Astrocyte (in vitro differentiated cells and primary cell): ENCODE measurements around the gene DHH. TPM values are rescaled to one million over a fixed set of nuclear protein-coding genes. Genes with fewer than 3 reads are reported as not detected.

Experiments used
- DNase-seq: peaks from one replicate; pipeline ENCODE4 v3.0.0-alpha.2; 2010; ENCODE audit warnings: low read depth
- FAIRE-seq: peaks from 2 replicates; lab custom pipeline; 2011; peaks lifted over from hg19 to GRCh38; lab: Jason Lieb, UNC
- H2AFZ ChIP-seq: 2 replicates; pipeline ENCODE4 v1.6.0; 2012; ENCODE audit warnings: low read depth, low read length, inconsistent platforms
- H3K27ac ChIP-seq: 2 replicates; pipeline ENCODE4 v1.5.1; 2011; ENCODE audit warnings: low read depth, low read length, inconsistent platforms
- H3K27me3 ChIP-seq: 2 replicates; pipeline ENCODE4 v1.6.0; 2011; ENCODE audit warnings: low read length, inconsistent platforms; ENCODE audit not compliant: insufficient read depth
- H3K36me3 ChIP-seq: 2 replicates; pipeline ENCODE4 v1.5.1; 2011; ENCODE audit warnings: low read length, inconsistent platforms; ENCODE audit not compliant: insufficient read depth
- H3K4me1 ChIP-seq: 2 replicates; pipeline ENCODE4 v1.5.1; 2011; ENCODE audit warnings: low read length, inconsistent platforms; ENCODE audit not compliant: insufficient read depth
- H3K4me2 ChIP-seq: 2 replicates; pipeline ENCODE4 v1.6.0; 2012; ENCODE audit warnings: low read length, inconsistent platforms
- H3K4me3 ChIP-seq: 2 replicates; pipeline ENCODE4 v1.5.1; 2011; ENCODE audit warnings: low read depth, mild to moderate bottlenecking, low read length, inconsistent platforms; ENCODE audit not compliant: insufficient read depth
- H3K79me2 ChIP-seq: 2 replicates; pipeline ENCODE4 v1.6.0; 2012; ENCODE audit warnings: mild to moderate bottlenecking, low read length, inconsistent platforms; ENCODE audit not compliant: insufficient read depth
- H3K9ac ChIP-seq: 2 replicates; pipeline ENCODE4 v1.6.0; 2012; ENCODE audit warnings: mild to moderate bottlenecking, low read length, inconsistent platforms
- H3K9me3 ChIP-seq: 2 replicates; pipeline ENCODE4 v1.5.1; 2012; ENCODE audit warnings: low read depth, mild to moderate bottlenecking, low read length, inconsistent platforms; ENCODE audit not compliant: insufficient read depth
- H4K20me1 ChIP-seq: 2 replicates; pipeline ENCODE4 v1.6.0; 2012; ENCODE audit warnings: low read length, inconsistent platforms; ENCODE audit not compliant: insufficient read depth
- H3K27ac Mint-ChIP-seq: one replicate; pipeline ENCODE4 v1.8.0; 2021; ENCODE audit warnings: mild to moderate bottlenecking, mixed read lengths; ENCODE audit not compliant: unreplicated experiment
- H3K27me3 Mint-ChIP-seq: one replicate; pipeline ENCODE4 v1.8.0; 2021; ENCODE audit warnings: low read depth, mixed read lengths; ENCODE audit not compliant: unreplicated experiment
- H3K36me3 Mint-ChIP-seq: one replicate; pipeline ENCODE4 v1.8.0; 2021; ENCODE audit warnings: low read depth, mixed read lengths; ENCODE audit not compliant: unreplicated experiment
- H3K4me1 Mint-ChIP-seq: one replicate; pipeline ENCODE4 v1.8.0; 2021; ENCODE audit warnings: low read depth, mixed read lengths; ENCODE audit not compliant: unreplicated experiment
- H3K4me3 Mint-ChIP-seq: one replicate; pipeline ENCODE4 v1.8.0; 2021; ENCODE audit warnings: mild to moderate bottlenecking, moderate library complexity, mixed read lengths; ENCODE audit not compliant: unreplicated experiment
- H3K9me3 Mint-ChIP-seq: one replicate; pipeline ENCODE4 v1.8.0; 2021; ENCODE audit warnings: mild to moderate bottlenecking, mixed read lengths; ENCODE audit not compliant: unreplicated experiment
- EZH2 ChIP-seq: IDR thresholded peaks from 2 replicates; pipeline ENCODE4 v1.6.1; 2012; ENCODE audit warnings: mild to moderate bottlenecking, low read length, inconsistent platforms; ENCODE audit not compliant: insufficient read depth
- total RNA-seq: library from RNA; stranded (reverse); gene quantifications from 2 replicates; pipeline ENCODE4 v1.2.1, GENCODE V29; 2021
- TF ChIP-seq, protein P1 (sequence below): IDR thresholded peaks from 2 replicates; pipeline ENCODE4 v1.5.1; 2011; ENCODE audit warnings: low read depth, mild to moderate bottlenecking, inconsistent platforms, low read length, moderate library complexity; ENCODE audit not compliant: insufficient read depth

DHH gene
- total RNA-seq, 1 donor from 2014 or later = 0.16 TPM

GRCh38 chr12:49061157-49061650 lies 33.4 kb downstream of the DHH start:
- no peaks in the 10 kb centered on the region for H3K27me3 Mint-ChIP-seq
- no peaks in the 10 kb centered on the region for H3K9me3 ChIP-seq
- DNase-seq = no peak
- no peaks in the 10 kb centered on the region for H3K9me3 Mint-ChIP-seq
- peak overlapping the region; percentile 97 for H3K9ac ChIP-seq
- H3K27me3 ChIP-seq = no peaks in the 10 kb centered on the region
- H3K79me2 ChIP-seq = peaks cover 52% of the 10 kb centered on the region
- peak overlapping the region; percentile 98 for H3K27ac ChIP-seq
- peaks cover 20% of the 10 kb centered on the region for H3K4me1 Mint-ChIP-seq
- peak overlapping the region; percentile 97 for H3K27ac Mint-ChIP-seq
- peaks cover 32% of the 10 kb centered on the region for H3K4me1 ChIP-seq
- H3K36me3 Mint-ChIP-seq = peaks cover 5% of the 10 kb centered on the region
- H3K4me3 ChIP-seq = peak overlapping the region; percentile 92
- no peaks in the 10 kb centered on the region for H3K36me3 ChIP-seq
- no peak for FAIRE-seq
- no peak for TF ChIP-seq EZH2
- H3K4me3 Mint-ChIP-seq = peak overlapping the region; percentile 96
- H2AFZ ChIP-seq = peak overlapping the region; percentile 89
- peak overlapping the region; percentile 99 for H3K4me2 ChIP-seq
- H4K20me1 ChIP-seq = peaks cover 35% of the 10 kb centered on the region

DNA sequence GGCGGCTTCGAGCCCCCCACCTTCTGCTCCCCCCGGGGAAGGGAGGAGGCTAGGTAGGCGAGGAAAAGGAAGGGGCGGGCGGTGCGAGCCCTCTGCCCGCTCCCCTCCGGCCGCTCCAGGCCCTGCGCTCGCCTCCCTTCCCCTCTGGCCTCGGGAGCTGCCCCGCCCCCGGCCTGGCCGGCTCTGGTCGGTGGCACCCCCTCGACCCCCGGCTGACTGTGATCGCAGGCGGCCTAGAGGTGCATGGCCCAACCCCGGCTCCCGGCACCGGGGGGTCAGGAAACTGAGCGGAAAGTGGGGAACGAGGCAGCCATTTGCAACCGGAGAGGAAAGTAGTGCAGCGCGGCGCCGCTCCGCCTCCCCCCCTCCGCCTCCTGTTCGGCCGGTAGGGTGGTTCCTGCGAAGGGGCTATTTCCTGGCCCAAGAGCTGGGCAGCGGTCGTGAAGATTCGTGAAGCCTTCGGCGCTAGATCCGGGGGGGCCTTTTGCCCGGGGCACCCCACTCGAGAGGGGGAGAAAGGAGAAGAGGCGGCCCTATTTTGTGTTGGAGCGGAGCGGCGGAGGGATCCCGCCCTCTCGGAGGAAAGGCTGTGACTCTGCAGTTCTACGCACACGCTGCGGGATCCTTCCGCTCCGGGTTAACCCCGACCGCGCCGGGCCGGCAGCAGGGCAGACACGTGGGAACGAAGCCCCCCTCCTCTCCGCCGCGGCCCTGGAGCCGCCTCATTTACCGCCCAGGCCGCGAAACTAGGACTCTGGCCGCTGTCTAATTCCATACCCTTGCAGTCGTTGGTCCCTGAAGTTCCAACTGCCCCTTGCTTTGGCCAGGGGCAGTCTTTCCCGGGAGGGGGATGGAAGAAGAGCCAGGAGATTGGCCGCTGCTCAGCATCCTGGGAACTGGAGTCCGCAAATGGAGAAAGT lies 34.1 kb downstream of the DHH start, which contains the start of gene KMT2D:
Gene KMT2D, minus strand, starts transcription at position 558 of the 920 bp plus-strand sequence. CDS start 5,470 bp downstream, outside the sequence.
- no peaks in the 10 kb centered on the region for H3K9me3 Mint-ChIP-seq
- Histone ChIP-seq H2AFZ (peak within 1 kb of the TSS; percentile 89), H3K4me3 (peak within 1 kb of the TSS; percentile 92), H3K4me1 (peaks cover 39% of the 10 kb centered on the region), H3K27me3 (no peaks in the 10 kb centered on the region), H3K36me3 (no peaks in the 10 kb centered on the region), H3K79me2 (peaks cover 59% of the 10 kb centered on the region), H3K4me2 (peak within 1 kb of the TSS; percentile 99), H3K9me3 (no peaks in the 10 kb centered on the region), H3K9ac (peak within 1 kb of the TSS; percentile 97), H3K27ac (peak within 1 kb of the TSS; percentile 98), H4K20me1 (peaks cover 42% of the 10 kb centered on the region)
- peaks cover 27% of the 10 kb centered on the region for H3K4me1 Mint-ChIP-seq
- H3K4me3 Mint-ChIP-seq = peak within 1 kb of the TSS; percentile 98
- TF ChIP-seq, protein P1, sequence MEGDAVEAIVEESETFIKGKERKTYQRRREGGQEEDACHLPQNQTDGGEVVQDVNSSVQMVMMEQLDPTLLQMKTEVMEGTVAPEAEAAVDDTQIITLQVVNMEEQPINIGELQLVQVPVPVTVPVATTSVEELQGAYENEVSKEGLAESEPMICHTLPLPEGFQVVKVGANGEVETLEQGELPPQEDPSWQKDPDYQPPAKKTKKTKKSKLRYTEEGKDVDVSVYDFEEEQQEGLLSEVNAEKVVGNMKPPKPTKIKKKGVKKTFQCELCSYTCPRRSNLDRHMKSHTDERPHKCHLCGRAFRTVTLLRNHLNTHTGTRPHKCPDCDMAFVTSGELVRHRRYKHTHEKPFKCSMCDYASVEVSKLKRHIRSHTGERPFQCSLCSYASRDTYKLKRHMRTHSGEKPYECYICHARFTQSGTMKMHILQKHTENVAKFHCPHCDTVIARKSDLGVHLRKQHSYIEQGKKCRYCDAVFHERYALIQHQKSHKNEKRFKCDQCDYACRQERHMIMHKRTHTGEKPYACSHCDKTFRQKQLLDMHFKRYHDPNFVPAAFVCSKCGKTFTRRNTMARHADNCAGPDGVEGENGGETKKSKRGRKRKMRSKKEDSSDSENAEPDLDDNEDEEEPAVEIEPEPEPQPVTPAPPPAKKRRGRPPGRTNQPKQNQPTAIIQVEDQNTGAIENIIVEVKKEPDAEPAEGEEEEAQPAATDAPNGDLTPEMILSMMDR = no peak
- no peak for TF ChIP-seq EZH2
- DNase-seq (peak; percentile 97), FAIRE-seq (no peak)
- no peaks in the 10 kb centered on the region for H3K27me3 Mint-ChIP-seq
- peaks cover 5% of the 10 kb centered on the region for H3K36me3 Mint-ChIP-seq
- peak within 1 kb of the TSS; percentile 97 for H3K27ac Mint-ChIP-seq

DNA sequence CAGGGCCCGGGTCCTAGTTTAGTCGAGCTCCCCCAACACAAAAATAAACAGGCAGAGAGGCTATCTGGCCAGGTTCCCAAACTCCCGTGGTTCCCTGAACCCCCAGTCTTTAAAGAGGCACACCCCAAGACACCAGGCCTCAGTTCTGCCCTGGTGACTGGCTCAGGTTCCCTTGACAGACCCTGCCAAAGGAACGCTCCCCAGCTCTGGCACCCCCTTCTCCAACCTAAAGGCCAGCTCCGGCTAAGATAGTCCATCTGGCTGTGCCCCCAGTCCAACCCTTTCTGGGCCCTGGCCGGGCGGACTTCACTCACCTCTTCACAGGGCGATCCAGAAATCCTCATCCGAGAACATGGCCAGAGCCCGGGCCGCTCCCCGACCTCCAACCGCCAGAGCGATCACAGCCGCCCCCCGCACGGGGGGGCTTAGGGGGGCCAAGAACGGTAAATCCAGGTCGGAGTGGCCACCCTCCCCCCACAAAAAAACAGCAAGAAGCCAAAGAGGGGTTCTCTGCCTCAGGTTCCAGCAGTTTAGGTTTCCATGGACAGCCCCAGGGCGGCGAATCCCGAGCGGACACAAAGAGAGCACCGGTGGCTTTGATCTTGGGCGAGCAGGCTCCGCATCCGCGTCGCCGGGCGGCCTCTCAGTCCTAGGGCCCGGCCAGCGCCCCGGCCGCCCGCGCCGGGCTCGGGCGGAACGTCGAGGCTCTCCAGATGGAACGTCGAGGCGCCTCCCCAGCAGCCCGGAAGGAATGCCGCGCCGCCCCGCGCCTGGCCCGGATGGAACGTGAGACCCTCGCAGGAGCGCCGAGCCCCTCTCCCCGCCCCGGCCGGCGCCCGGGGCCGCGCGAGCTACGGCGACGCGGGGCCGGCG lies 35.1 kb downstream of the DHH start:
- FAIRE-seq = no peak
- H3K4me2 ChIP-seq = peak overlapping the region; percentile 99
- no peaks in the 10 kb centered on the region for H3K27me3 ChIP-seq
- Mint-ChIP-seq H3K9me3 (no peaks in the 10 kb centered on the region), H3K4me3 (peak overlapping the region; percentile 98), H3K36me3 (peaks cover 14% of the 10 kb centered on the region), H3K27me3 (no peaks in the 10 kb centered on the region), H3K27ac (peak overlapping the region; percentile 94), H3K4me1 (peaks cover 35% of the 10 kb centered on the region)
- peak overlapping the region; percentile 98 for H3K27ac ChIP-seq
- H3K4me3 ChIP-seq = peak overlapping the region; percentile 92
- peaks cover 68% of the 10 kb centered on the region for H3K79me2 ChIP-seq
- peaks cover 7% of the 10 kb centered on the region for H3K36me3 ChIP-seq
- TF ChIP-seq, protein P1 = no peak
- H4K20me1 ChIP-seq = peaks cover 52% of the 10 kb centered on the region
- peak; percentile 7 for DNase-seq
- H3K9me3 ChIP-seq = no peaks in the 10 kb centered on the region
- H3K4me1 ChIP-seq = peaks cover 41% of the 10 kb centered on the region
- H3K9ac ChIP-seq = peak overlapping the region; percentile 97
- no peak overlapping the region for H2AFZ ChIP-seq
